Vagina (tissue), 2 donors: Measurements from ENCODE around the gene ZNHIT2.

ENCODE experiments used
- CTCF ChIP-seq, 3 experiments: fragments of 450-650 bp in 2 of 3; fragments of 200-600 bp in 1 of 3; sonication (generic) in 1 of 3; IDR thresholded peaks; one replicate each; pipeline ENCODE4 v1.5.1; 2017 to 2019; ENCODE audit warnings: antibody characterized with exemption in 3 of 3, mild to moderate bottlenecking in 2 of 3, moderate library complexity in 2 of 3
- POLR2A ChIP-seq, 2 donors: fragments of 450-650 bp; IDR thresholded peaks; one replicate each; pipeline ENCODE4 v1.6.1; 2017; ENCODE audit warnings: antibody characterized with exemption in 2 of 2, mild to moderate bottlenecking in 2 of 2, moderate library complexity in 2 of 2
- POLR2AphosphoS5 ChIP-seq, 2 donors: sonication (generic); formaldehyde crosslinking; IDR thresholded peaks; one replicate each; pipeline ENCODE4 v1.9.0; 2017; ENCODE audit warnings: antibody characterized with exemption in 2 of 2, mild to moderate bottlenecking in 2 of 2, low read depth in 1 of 2; ENCODE audit not compliant: insufficient read depth in 1 of 2

DNA sequence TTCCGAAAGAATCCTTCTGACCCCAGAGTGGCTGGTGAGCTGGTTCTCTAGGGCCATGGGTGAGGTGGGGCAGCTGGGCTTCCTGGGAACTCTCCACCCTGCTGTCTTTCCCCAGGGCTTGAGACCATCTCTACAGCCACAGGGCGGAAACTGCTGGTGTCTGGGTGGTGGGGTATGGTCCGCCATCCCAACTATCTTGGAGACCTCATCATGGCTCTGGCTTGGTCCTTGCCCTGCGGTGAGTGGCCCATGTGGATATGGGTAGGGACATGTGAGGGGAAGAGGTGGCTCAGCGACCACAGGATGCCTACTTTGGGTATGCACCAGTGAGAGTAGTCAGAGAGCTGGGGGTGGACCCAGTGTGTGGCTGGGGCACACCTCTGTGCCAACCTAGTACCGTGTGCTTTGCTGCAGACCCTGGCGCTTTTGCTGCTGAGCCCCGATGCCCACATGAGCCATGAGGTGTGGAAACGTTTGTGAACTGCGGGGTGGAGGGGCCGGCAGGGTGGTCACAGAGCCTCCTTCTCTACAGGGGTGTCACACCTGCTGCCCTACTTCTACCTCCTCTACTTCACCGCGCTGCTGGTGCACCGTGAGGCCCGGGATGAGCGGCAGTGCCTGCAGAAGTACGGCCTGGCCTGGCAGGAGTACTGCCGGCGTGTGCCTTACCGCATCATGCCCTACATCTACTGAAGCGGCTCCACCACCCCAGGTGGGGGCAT lies 2.0 kb downstream of the ZNHIT2 start:
- TF ChIP-seq POLR2A (IDR thresholded peaks at IDR 0.05) (no peak), POLR2AphosphoS5 (IDR thresholded peaks at IDR 0.05; ENCODE audit: insufficient read depth in 1 of 2, low read depth in 1 of 2) (no peak), CTCF (IDR thresholded peaks at IDR 0.05) (no peak)
